ENCODE data around the gene CAMKK2.

The CAMKK2 gene

GRCh38 chr12:121294151-121294889 lies 2.2 kb downstream of the CAMKK2 start:
- Histone ChIP-seq H3K9ac (ENCODE audit: low read length) (no peak overlapping the region), H3K79me2 (ENCODE audit: low read length) (peaks cover 56% of the 10 kb centered on the region), H3K4me3 (ENCODE audit: low read length) (no peak overlapping the region), H3K27ac (ENCODE audit: low read length) (no peak overlapping the region), H3K27me3 (ENCODE audit: low read depth, low read length) (no peaks in the 10 kb centered on the region), H3K9me3 (ENCODE audit: insufficient read depth, low read length) (no peaks in the 10 kb centered on the region), H3K36me3 (replicated peaks; ENCODE audit: low read depth, low read length) (peaks cover 14% of the 10 kb centered on the region), H3K4me1 (ENCODE audit: low read length) (peaks cover 11% of the 10 kb centered on the region), H4K20me1 (ENCODE audit: insufficient read depth, low read length) (no peaks in the 10 kb centered on the region; the same call in 1 of the 2 replicates), H3K4me2 (ENCODE audit: low read length) (no peak overlapping the region), H2AFZ (ENCODE audit: low read depth, low read length) (no peak overlapping the region)
- TF ChIP-seq CTCF (IDR thresholded peaks at IDR 0.05; ENCODE audit: low read depth, low read length) (no peak), EZH2phosphoT487 (IDR thresholded peaks at IDR 0.05; ENCODE audit: low read depth) (no peak)

- H3K27me3 ChIP-seq (ENCODE audit: low read depth, low read length), result no peaks in the 10 kb centered on the region
- TF ChIP-seq CTCF (IDR thresholded peaks at IDR 0.05; ENCODE audit: low read depth, low read length) (no peak), EZH2phosphoT487 (IDR thresholded peaks at IDR 0.05; ENCODE audit: low read depth) (no peak)
- no peaks in the 10 kb centered on the region for H3K9me3 ChIP-seq (ENCODE audit: insufficient read depth, low read length)
- H3K27ac ChIP-seq (ENCODE audit: low read length), result no peak overlapping the region
- H3K4me3 ChIP-seq (ENCODE audit: low read length), result no peak overlapping the region
- peaks cover 14% of the 10 kb centered on the region for H3K36me3 ChIP-seq (replicated peaks; ENCODE audit: low read depth, low read length)
- H3K4me2 ChIP-seq (ENCODE audit: low read length), result no peak overlapping the region
- no peak overlapping the region for H2AFZ ChIP-seq (ENCODE audit: low read depth, low read length)
- no peaks in the 10 kb centered on the region; the same call in 1 of the 2 replicates for H4K20me1 ChIP-seq (ENCODE audit: insufficient read depth, low read length)
- peaks cover 56% of the 10 kb centered on the region for H3K79me2 ChIP-seq (ENCODE audit: low read length)
- peaks cover 11% of the 10 kb centered on the region for H3K4me1 ChIP-seq (ENCODE audit: low read length)
- H3K9ac ChIP-seq (ENCODE audit: low read length), result no peak overlapping the region
Observed at GRCh38 chr12:121293603-121294002, 2.9 kb downstream of the CAMKK2 start.

GRCh38 chr12:121290410-121290809 lies 6.1 kb downstream of the CAMKK2 start:
- peaks cover 60% of the 10 kb centered on the region for H3K79me2 ChIP-seq (ENCODE audit: low read length)
- H3K27me3 ChIP-seq (ENCODE audit: low read depth, low read length), result no peaks in the 10 kb centered on the region
- H4K20me1 ChIP-seq (ENCODE audit: insufficient read depth, low read length), result no peaks in the 10 kb centered on the region; the same call in 1 of the 2 replicates
- no peak overlapping the region for H3K27ac ChIP-seq (ENCODE audit: low read length)
- H3K9me3 ChIP-seq (ENCODE audit: insufficient read depth, low read length), result no peaks in the 10 kb centered on the region
- H3K4me3 ChIP-seq (ENCODE audit: low read length), result no peak overlapping the region
- no peak overlapping the region for H3K4me2 ChIP-seq (ENCODE audit: low read length)
- peaks cover 8% of the 10 kb centered on the region for H3K4me1 ChIP-seq (ENCODE audit: low read length)
- TF ChIP-seq CTCF (IDR thresholded peaks at IDR 0.05; ENCODE audit: low read depth, low read length), result no peak
- TF ChIP-seq EZH2phosphoT487 (IDR thresholded peaks at IDR 0.05; ENCODE audit: low read depth), result no peak
- H3K36me3 ChIP-seq (replicated peaks; ENCODE audit: low read depth, low read length), result peaks cover 14% of the 10 kb centered on the region
- no peak overlapping the region for H2AFZ ChIP-seq (ENCODE audit: low read depth, low read length)
- no peak overlapping the region for H3K9ac ChIP-seq (ENCODE audit: low read length)

GRCh38 chr12:121289962-121290361 lies 6.5 kb downstream of the CAMKK2 start:
- H3K79me2 ChIP-seq (ENCODE audit: low read length), result peaks cover 56% of the 10 kb centered on the region
- no peak overlapping the region for H2AFZ ChIP-seq (ENCODE audit: low read depth, low read length)
- H3K36me3 ChIP-seq (replicated peaks; ENCODE audit: low read depth, low read length), result peaks cover 14% of the 10 kb centered on the region
- no peak overlapping the region for H3K27ac ChIP-seq (ENCODE audit: low read length)
- no peak for TF ChIP-seq CTCF (IDR thresholded peaks at IDR 0.05; ENCODE audit: low read depth, low read length)
- no peak for TF ChIP-seq EZH2phosphoT487 (IDR thresholded peaks at IDR 0.05; ENCODE audit: low read depth)
- no peak overlapping the region for H3K9ac ChIP-seq (ENCODE audit: low read length)
- no peak overlapping the region for H3K4me3 ChIP-seq (ENCODE audit: low read length)
- no peak overlapping the region for H3K4me2 ChIP-seq (ENCODE audit: low read length)
- H3K27me3 ChIP-seq (ENCODE audit: low read depth, low read length), result no peaks in the 10 kb centered on the region
- H3K9me3 ChIP-seq (ENCODE audit: insufficient read depth, low read length), result no peaks in the 10 kb centered on the region
- H4K20me1 ChIP-seq (ENCODE audit: insufficient read depth, low read length), result no peaks in the 10 kb centered on the region; the same call in 1 of the 2 replicates
- H3K4me1 ChIP-seq (ENCODE audit: low read length), result peaks cover 4% of the 10 kb centered on the region

All from OCI-LY3 (cell line).